HEK293 (cell line): ENCODE data around the gene SLAIN2.

Experiments
- CTCF ChIA-PET: fragments of 350-600 bp; formaldehyde crosslinking; extraction: SDS; loops from one replicate; lab custom pipeline; 2021; ENCODE audit warnings: antibody characterized with exemption; lab: Yijun Ruan, JAX
- POLR2A ChIA-PET: fragments of 300-600 bp; formaldehyde crosslinking; extraction: SDS; loops from one replicate; lab custom pipeline; 2020; ENCODE audit warnings: antibody characterized with exemption, inconsistent platforms; lab: Yijun Ruan, JAX
- H3K27ac ChIP-seq: fragments of 200-500 bp; sonication (Bioruptor generic); 2 replicates; pipeline ENCODE4 v1.5.1; 2014; ENCODE audit warnings: low read depth, low read length, control low read depth, inconsistent platforms; ENCODE audit errors: extremely low read depth
- H3K36me3 ChIP-seq, 2 experiments: fragments of 200-500 bp in 1 of 2; sonication (Bioruptor generic) in 1 of 2; 1 replicate in 1 of 2; 2 replicates in 1 of 2; pipeline ENCODE4 v1.5.1; 2014 to 2017; ENCODE audit warnings: inconsistent platforms in 2 of 2, low read length in 2 of 2; ENCODE audit not compliant: control insufficient read depth in 2 of 2, insufficient read depth in 1 of 2
- H3K4me1 ChIP-seq: fragments of 200-500 bp; sonication (Bioruptor generic); 2 replicates; pipeline ENCODE4 v1.5.1; 2014; ENCODE audit warnings: mild to moderate bottlenecking, low read length, inconsistent platforms; ENCODE audit not compliant: control insufficient read depth, insufficient read depth
- H3K4me3 ChIP-seq: 2 replicates; pipeline ENCODE4 v1.5.1; 2011; ENCODE audit warnings: low read depth, mild to moderate bottlenecking, control low read depth, low read length, moderate library complexity
- H3K9me3 ChIP-seq: fragments of 200-500 bp; sonication (Bioruptor generic); 2 replicates; pipeline ENCODE4 v1.5.1; 2014; ENCODE audit warnings: low read depth, low read length, inconsistent platforms; ENCODE audit not compliant: control insufficient read depth, insufficient read depth
- GLI4 ChIP-seq: fragments of 450-650 bp; formaldehyde crosslinking; IDR thresholded peaks from 2 replicates; pipeline ENCODE4 v1.5.1; 2016; ENCODE audit warnings: missing biosample characterization, missing genetic modification characterization
- HOXD13 ChIP-seq: sonication (generic); formaldehyde crosslinking; IDR thresholded peaks from 2 replicates; pipeline ENCODE4 v1.8.0; 2022; ENCODE audit warnings: missing genetic modification reagents, borderline replicate concordance
- RBAK ChIP-seq: fragments of 450-650 bp; formaldehyde crosslinking; IDR thresholded peaks from 2 replicates; pipeline ENCODE4 v1.5.1; 2016; ENCODE audit warnings: missing biosample characterization, missing genetic modification characterization
- TRIM28 ChIP-seq: IDR thresholded peaks from 2 replicates; pipeline ENCODE4 v1.6.1; 2011; ENCODE audit warnings: low read length, control low read depth, borderline replicate concordance
- ZBTB6 ChIP-seq: fragments of 450-650 bp; formaldehyde crosslinking; IDR thresholded peaks from 2 replicates; pipeline ENCODE4 v1.5.1; 2017; ENCODE audit warnings: missing biosample characterization, missing genetic modification characterization
- ZFHX2 ChIP-seq: fragments of 450-650 bp; formaldehyde crosslinking; conservative IDR thresholded peaks from 2 replicates; pipeline ENCODE4 v1.5.1; 2016; ENCODE audit warnings: missing biosample characterization, missing genetic modification characterization
- ZNF155 ChIP-seq: fragments of 450-650 bp; formaldehyde crosslinking; IDR thresholded peaks from 2 replicates; pipeline ENCODE4 v1.5.1; 2016; ENCODE audit warnings: missing biosample characterization, missing genetic modification characterization
- ZNF16 ChIP-seq: fragments of 450-650 bp; formaldehyde crosslinking; IDR thresholded peaks from 2 replicates; pipeline ENCODE4 v1.5.1; 2016; ENCODE audit warnings: low read depth, missing biosample characterization, missing genetic modification characterization
- ZNF274 ChIP-seq, 2 experiments: fragments of 200-500 bp in 1 of 2; fragments of 450-650 bp in 1 of 2; sonication (Bioruptor generic) in 1 of 2; formaldehyde crosslinking in 1 of 2; IDR thresholded peaks; 2 replicates each; pipeline versions ENCODE4 v1.5.1 to v1.6.1; 2014 to 2016; ENCODE audit warnings: borderline replicate concordance in 1 of 2, inconsistent platforms in 1 of 2, low read length in 1 of 2, missing biosample characterization in 1 of 2, missing genetic modification characterization in 1 of 2
- ZNF37A ChIP-seq: fragments of 450-650 bp; IDR thresholded peaks from 2 replicates; pipeline ENCODE4 v1.5.1; 2018; ENCODE audit warnings: missing biosample characterization, missing genetic modification characterization
- ZNF449 ChIP-seq: fragments of 450-650 bp; formaldehyde crosslinking; IDR thresholded peaks from 2 replicates; pipeline ENCODE4 v1.5.1; 2017; ENCODE audit warnings: missing biosample characterization, mild to moderate bottlenecking, missing genetic modification characterization, moderate library complexity
- ZNF473 ChIP-seq: fragments of 450-650 bp; formaldehyde crosslinking; IDR thresholded peaks from 2 replicates; pipeline ENCODE4 v1.5.1; 2017; ENCODE audit warnings: missing biosample characterization, missing genetic modification characterization
- ZNF501 ChIP-seq: fragments of 450-650 bp; formaldehyde crosslinking; IDR thresholded peaks from 2 replicates; pipeline ENCODE4 v1.5.1; 2016; ENCODE audit warnings: missing biosample characterization, missing genetic modification characterization
- ZNF561 ChIP-seq: fragments of 450-650 bp; IDR thresholded peaks from 2 replicates; pipeline ENCODE4 v1.5.1; 2018; ENCODE audit warnings: missing biosample characterization, missing genetic modification characterization, borderline replicate concordance
- ZNF580 ChIP-seq: fragments of 450-650 bp; formaldehyde crosslinking; IDR thresholded peaks from 2 replicates; pipeline ENCODE4 v1.5.1; 2016; ENCODE audit warnings: missing biosample characterization, missing genetic modification characterization
- ZNF596 ChIP-seq: fragments of 450-650 bp; IDR thresholded peaks from 2 replicates; pipeline ENCODE4 v1.5.0; 2018; ENCODE audit warnings: missing biosample characterization, mild to moderate bottlenecking, missing genetic modification characterization, moderate library complexity
- ZNF621 ChIP-seq: fragments of 450-650 bp; formaldehyde crosslinking; IDR thresholded peaks from 2 replicates; pipeline ENCODE4 v1.5.1; 2017; ENCODE audit warnings: missing biosample characterization, missing genetic modification characterization
- ZNF624 ChIP-seq: fragments of 450-650 bp; formaldehyde crosslinking; IDR thresholded peaks from 2 replicates; pipeline ENCODE4 v1.5.1; 2017; ENCODE audit warnings: missing biosample characterization, missing genetic modification characterization
- ZNF626 ChIP-seq: fragments of 450-650 bp; sonication (Bioruptor Pico); formaldehyde crosslinking; IDR thresholded peaks from 2 replicates; pipeline ENCODE4 v1.5.1; 2018; ENCODE audit warnings: missing biosample characterization, missing genetic modification characterization, inconsistent platforms
- ZNF629 ChIP-seq: fragments of 450-650 bp; formaldehyde crosslinking; IDR thresholded peaks from 2 replicates; pipeline ENCODE4 v1.5.1; 2017; ENCODE audit warnings: missing biosample characterization, missing genetic modification characterization
- ZNF777 ChIP-seq: fragments of 450-650 bp; formaldehyde crosslinking; IDR thresholded peaks from 2 replicates; pipeline ENCODE4 v1.5.1; 2017; ENCODE audit warnings: missing biosample characterization, missing genetic modification characterization, borderline replicate concordance
- ZNF785 ChIP-seq: fragments of 450-650 bp; formaldehyde crosslinking; IDR thresholded peaks from 2 replicates; pipeline ENCODE4 v1.5.1; 2016; ENCODE audit warnings: missing biosample characterization, missing genetic modification characterization
- ZSCAN23 ChIP-seq: fragments of 450-650 bp; formaldehyde crosslinking; IDR thresholded peaks from 2 replicates; pipeline ENCODE4 v1.5.1; 2016; ENCODE audit warnings: missing biosample characterization, missing genetic modification characterization
- TF ChIP-seq, protein P1 (sequence below): fragments of 450-650 bp; formaldehyde crosslinking; IDR thresholded peaks from 2 replicates; pipeline ENCODE4 v1.5.1; 2016; ENCODE audit warnings: missing biosample characterization, missing genetic modification characterization, borderline replicate concordance
- TF ChIP-seq, protein P2 (sequence below): fragments of 450-650 bp; IDR thresholded peaks from 2 replicates; pipeline ENCODE4 v1.5.1; 2018; ENCODE audit warnings: missing biosample characterization, mild to moderate bottlenecking, missing genetic modification characterization

Gene SLAIN2

DNA sequence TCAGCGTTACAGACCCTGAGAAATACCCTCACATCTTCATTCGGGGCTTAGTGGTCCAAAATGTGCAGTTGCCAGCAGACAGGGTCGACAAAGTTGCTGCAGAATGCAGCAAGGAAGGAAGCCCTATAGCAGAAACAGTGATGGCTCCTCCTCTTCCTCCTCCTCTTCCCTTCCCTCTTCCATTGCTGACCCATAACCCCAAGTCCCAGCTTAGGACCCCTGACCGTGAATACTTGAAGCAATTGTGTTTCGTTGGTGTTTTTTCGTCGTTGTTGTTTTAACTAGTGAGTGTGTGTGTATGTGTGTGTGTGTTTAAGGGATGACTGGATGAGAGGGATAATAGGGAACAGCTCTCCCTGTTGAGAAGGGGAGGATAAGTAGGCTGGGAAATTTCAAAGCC, 69.5 kb downstream of the SLAIN2 start:
- CTCF ChIA-PET, result interaction anchor here (0.7 kb wide), 1 partner anchor 19 kb away, joined by 5 read pairs; no protein-coding TSS in a partner anchor
- Histone ChIP-seq H3K4me1 (no peaks in the 10 kb centered on the region), H3K9me3 (no peaks in the 10 kb centered on the region), H3K27ac (no peak overlapping the region), H3K4me3 (no peak overlapping the region)
- no peak for TF ChIP-seq ZBTB6 (tag by site-specific recombination)
- no peak for TF ChIP-seq HOXD13 (CRISPR knock-in tag)
- TF ChIP-seq, all 188 proteins: peak for 0
- peaks cover 0 to 10% of the 10 kb centered on the region in 2 experiments; a peak in 1 of 3 replicates for H3K36me3 ChIP-seq
- POLR2A ChIA-PET, result no interaction called here

DNA sequence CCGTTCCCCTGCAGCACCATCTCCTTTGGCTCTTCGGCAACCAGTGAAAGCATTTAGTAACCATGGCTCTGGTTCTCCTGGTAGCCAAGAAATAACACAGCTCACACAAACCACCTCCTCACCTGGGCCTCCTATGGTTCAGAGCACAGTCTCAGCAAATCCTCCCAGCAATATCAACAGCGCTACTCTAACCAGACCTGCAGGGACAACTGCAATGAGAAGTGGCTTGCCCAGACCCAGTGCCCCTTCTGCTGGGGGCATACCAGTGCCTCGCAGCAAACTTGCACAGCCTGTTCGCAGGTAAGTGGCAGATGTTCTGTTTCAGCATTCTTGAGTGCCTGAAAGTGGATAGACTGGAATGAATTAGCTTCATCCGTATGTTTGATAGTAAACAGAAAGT, 78.8 kb downstream of the SLAIN2 start:
- H3K4me1 ChIP-seq, result no peaks in the 10 kb centered on the region
- peaks cover 0 to 21% of the 10 kb centered on the region in 2 experiments; a peak in 1 of 3 replicates for H3K36me3 ChIP-seq
- TF ChIP-seq ZNF629 (tag by site-specific recombination) (no peak), ZSCAN23 (no peak), GLI4 (tag by site-specific recombination) (no peak)
- H3K4me3 ChIP-seq, result no peak overlapping the region
- H3K27ac ChIP-seq, result no peak overlapping the region
- no peaks in the 10 kb centered on the region for H3K9me3 ChIP-seq
- ChIA-PET CTCF (no interaction called here), POLR2A (no interaction called here)

GRCh38 chr4:48421101-48421500, 79.8 kb downstream of the SLAIN2 start:
- ChIA-PET CTCF (no interaction called here), POLR2A (no interaction called here)
- Histone ChIP-seq H3K4me1 (no peaks in the 10 kb centered on the region), H3K9me3 (no peaks in the 10 kb centered on the region), H3K36me3 (peaks cover 0 to 21% of the 10 kb centered on the region in 2 experiments; a peak in 1 of 3 replicates), H3K4me3 (no peak overlapping the region), H3K27ac (no peak overlapping the region)
- TF ChIP-seq ZNF155 (tag by site-specific recombination) (no peak), ZNF785 (no peak), ZNF777 (tag by site-specific recombination) (no peak), TRIM28 (no peak), ZNF37A (tag by site-specific recombination) (no peak), RBAK (tag by site-specific recombination) (no peak), ZNF621 (tag by site-specific recombination) (no peak), ZNF501 (no peak), ZNF473 (tag by site-specific recombination) (no peak), ZNF274 (IDR thresholded peaks at IDR 0.05; ENCODE audit: low read length) (no peak), ZNF274 (tag by site-specific recombination; IDR thresholded peaks at IDR 0.05; ENCODE audit: borderline replicate concordance) (no peak), ZNF449 (no peak), ZNF596 (tag by site-specific recombination) (no peak), ZNF624 (tag by site-specific recombination) (no peak), ZNF580 (tag by site-specific recombination) (no peak), ZFHX2 (tag by site-specific recombination) (no peak), ZNF16 (tag by site-specific recombination) (no peak), ZNF561 (no peak), ZNF626 (tag by site-specific recombination) (no peak)
- TF ChIP-seq, protein P1, sequence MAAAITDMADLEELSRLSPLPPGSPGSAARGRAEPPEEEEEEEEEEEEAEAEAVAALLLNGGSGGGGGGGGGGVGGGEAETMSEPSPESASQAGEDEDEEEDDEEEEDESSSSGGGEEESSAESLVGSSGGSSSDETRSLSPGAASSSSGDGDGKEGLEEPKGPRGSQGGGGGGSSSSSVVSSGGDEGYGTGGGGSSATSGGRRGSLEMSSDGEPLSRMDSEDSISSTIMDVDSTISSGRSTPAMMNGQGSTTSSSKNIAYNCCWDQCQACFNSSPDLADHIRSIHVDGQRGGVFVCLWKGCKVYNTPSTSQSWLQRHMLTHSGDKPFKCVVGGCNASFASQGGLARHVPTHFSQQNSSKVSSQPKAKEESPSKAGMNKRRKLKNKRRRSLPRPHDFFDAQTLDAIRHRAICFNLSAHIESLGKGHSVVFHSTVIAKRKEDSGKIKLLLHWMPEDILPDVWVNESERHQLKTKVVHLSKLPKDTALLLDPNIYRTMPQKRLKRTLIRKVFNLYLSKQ (tag by site-specific recombination), result no peak
- TF ChIP-seq, protein P2, sequence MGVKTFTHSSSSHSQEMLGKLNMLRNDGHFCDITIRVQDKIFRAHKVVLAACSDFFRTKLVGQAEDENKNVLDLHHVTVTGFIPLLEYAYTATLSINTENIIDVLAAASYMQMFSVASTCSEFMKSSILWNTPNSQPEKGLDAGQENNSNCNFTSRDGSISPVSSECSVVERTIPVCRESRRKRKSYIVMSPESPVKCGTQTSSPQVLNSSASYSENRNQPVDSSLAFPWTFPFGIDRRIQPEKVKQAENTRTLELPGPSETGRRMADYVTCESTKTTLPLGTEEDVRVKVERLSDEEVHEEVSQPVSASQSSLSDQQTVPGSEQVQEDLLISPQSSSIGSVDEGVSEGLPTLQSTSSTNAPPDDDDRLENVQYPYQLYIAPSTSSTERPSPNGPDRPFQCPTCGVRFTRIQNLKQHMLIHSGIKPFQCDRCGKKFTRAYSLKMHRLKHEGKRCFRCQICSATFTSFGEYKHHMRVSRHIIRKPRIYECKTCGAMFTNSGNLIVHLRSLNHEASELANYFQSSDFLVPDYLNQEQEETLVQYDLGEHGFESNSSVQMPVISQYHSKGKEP, result no peak
